Measurements from ENCODE around the gene TAF12. TPM values are rescaled to one million over a fixed set of nuclear protein-coding genes. Genes with fewer than 3 reads are reported as not detected.
"Not testable (repeated sequence)": the region's sequence is repeated elsewhere in the genome, so short reads cannot be mapped to it uniquely, and the experiment has no call there.

TAF12 gene, protein sequence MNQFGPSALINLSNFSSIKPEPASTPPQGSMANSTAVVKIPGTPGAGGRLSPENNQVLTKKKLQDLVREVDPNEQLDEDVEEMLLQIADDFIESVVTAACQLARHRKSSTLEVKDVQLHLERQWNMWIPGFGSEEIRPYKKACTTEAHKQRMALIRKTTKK
- total RNA-seq, result 10 to 100 TPM; 23.8 to 32.5 TPM

- Mint-ChIP-seq H3K27ac (peak within 1 kb of the TSS; percentile 97), H3K4me3 (peak within 1 kb of the TSS; percentile 98), H3K27me3 (no peaks in the 10 kb centered on the region), H3K4me1 (peaks cover 50% of the 10 kb centered on the region), H3K9me3 (ENCODE audit: low read depth) (no peaks in the 10 kb centered on the region), H3K36me3 (ENCODE audit: low read depth) (peaks cover 5% of the 10 kb centered on the region)
- ATAC-seq, result peak; percentile 81
- POLR2A ChIA-PET, result interaction anchor here (0.6 to 2.5 kb wide), 16 partner anchors 18 to 539 kb away, joined by 3 to 35 read pairs (median 4); partner anchors contain the start of genes ATP5IF1, GMEB1, SRSF4 and YTHDF2
- DNase-seq, result peak; percentile 95
- CTCF ChIA-PET, result interaction anchor here (0.7 to 2.6 kb wide), 5 partner anchors 25 to 234 kb away, joined by 3 to 24 read pairs (median 3); partner anchors contain the start of genes GMEB1 and YTHDF2
- intact Hi-C loops (cut with DNase I, micrococcal nuclease), result loop anchor here (1.0 to 10.0 kb wide), 17 partner anchors 26 to 1321 kb away; partner anchors contain the start of genes YTHDF2 (in 2 of the 2), ATP5IF1 (in 1 of the 2), EPB41 (in 1 of the 2) and EYA3 (in 1 of the 2)
Measured at GRCh38 chr1:28642847-28643635, at the start of gene TAF12. TSS of gene TAF12 (minus strand) at chr1:28643067. CDS start at chr1:28622081, 20,986 bp downstream.

DNA sequence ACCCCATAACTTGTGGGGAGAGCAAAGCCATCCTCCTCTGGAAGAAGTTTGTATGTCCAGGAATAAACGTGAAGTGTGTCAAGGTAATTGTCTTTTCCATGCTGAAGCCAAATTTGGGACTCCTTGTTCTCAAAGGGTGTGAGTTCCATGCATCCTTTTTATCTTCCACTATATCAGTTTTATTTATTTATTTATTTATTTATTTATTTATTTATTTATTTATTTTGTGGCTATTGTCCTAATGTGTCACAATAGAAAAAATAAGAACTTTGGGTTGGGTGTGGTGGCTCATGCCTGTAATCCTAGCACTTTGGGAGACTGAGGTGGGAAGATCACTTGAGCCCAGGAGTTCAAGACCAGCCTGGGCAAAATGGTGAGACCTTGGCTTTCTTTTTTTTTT is 48.8 kb upstream of the TAF12 start:
- H3K4me1 Mint-ChIP-seq; ATAC-seq; H3K27me3 Mint-ChIP-seq; POLR2A ChIA-PET; intact Hi-C loops (cut with DNase I, micrococcal nuclease); H3K4me3 Mint-ChIP-seq; H3K9me3 Mint-ChIP-seq (ENCODE audit: low read depth); DNase-seq; CTCF ChIA-PET; H3K27ac Mint-ChIP-seq: not testable (repeated sequence)
- H3K36me3 Mint-ChIP-seq (ENCODE audit: low read depth), result peaks cover 20% of the 10 kb centered on the region

- DNase-seq, result no peak
- no peak for ATAC-seq
- Mint-ChIP-seq H3K27ac (no peak overlapping the region), H3K9me3 (ENCODE audit: low read depth) (no peaks in the 10 kb centered on the region), H3K27me3 (no peaks in the 10 kb centered on the region), H3K4me1 (no peaks in the 10 kb centered on the region), H3K36me3 (ENCODE audit: low read depth) (peaks cover 25% of the 10 kb centered on the region), H3K4me3 (no peak overlapping the region)
- POLR2A ChIA-PET, result no interaction called here
- CTCF ChIA-PET, result no interaction called here
- intact Hi-C loops (cut with DNase I, micrococcal nuclease), result no loop called here
Measured at GRCh38 chr1:28684937-28685336, 42.1 kb upstream of the TAF12 start.

DNA sequence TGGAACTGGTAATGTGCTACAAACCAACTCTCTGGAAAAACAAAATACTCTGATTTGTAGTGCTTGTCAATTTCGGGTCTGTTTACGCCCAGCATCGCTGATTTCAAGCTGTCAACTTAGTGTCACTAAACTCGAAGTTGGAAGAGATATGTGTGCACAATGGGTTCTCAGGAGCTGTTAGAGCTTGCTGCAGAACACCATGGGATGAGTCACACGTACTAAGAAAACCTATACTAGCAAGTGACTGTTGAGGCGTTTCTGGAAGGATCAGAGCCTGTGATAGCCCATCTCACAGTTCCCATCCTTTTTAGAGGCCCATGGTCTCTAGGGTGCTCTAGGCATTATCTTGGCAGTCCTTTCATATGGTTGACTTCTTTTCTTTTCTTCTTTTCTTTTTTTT is 40.0 kb upstream of the TAF12 start:
- no peaks in the 10 kb centered on the region for H3K4me1 Mint-ChIP-seq
- H3K27me3 Mint-ChIP-seq, result no peaks in the 10 kb centered on the region
- DNase-seq (no peak), ATAC-seq (peak; percentile 74)
- H3K27ac Mint-ChIP-seq, result no peak overlapping the region
- peaks cover 24% of the 10 kb centered on the region for H3K36me3 Mint-ChIP-seq (ENCODE audit: low read depth)
- CTCF ChIA-PET, result interaction anchor here (0.8 to 1.3 kb wide), 2 partner anchors 35 to 87 kb away, joined by 3 to 5 read pairs; no protein-coding TSS in a partner anchor
- intact Hi-C loops (cut with DNase I, micrococcal nuclease), result no loop called here
- POLR2A ChIA-PET, result interaction anchor here (0.7 kb wide), 1 partner anchor 13 kb away, joined by 3 read pairs; no protein-coding TSS in a partner anchor
- no peaks in the 10 kb centered on the region for H3K9me3 Mint-ChIP-seq (ENCODE audit: low read depth)
- H3K4me3 Mint-ChIP-seq, result no peak overlapping the region

GRCh38 chr1:28680151-28680550 is 37.3 kb upstream of the TAF12 start:
- CTCF ChIA-PET, result interaction anchor here (0.8 kb wide), 1 partner anchor 13 kb away, joined by 3 read pairs; no protein-coding TSS in a partner anchor
- POLR2A ChIA-PET, result interaction anchor here (0.6 kb wide), 1 partner anchor 36 kb away, joined by 5 read pairs; no protein-coding TSS in a partner anchor
- H3K36me3 Mint-ChIP-seq (ENCODE audit: low read depth), result peaks cover 15% of the 10 kb centered on the region
- H3K27me3 Mint-ChIP-seq, result no peaks in the 10 kb centered on the region
- peaks cover 4% of the 10 kb centered on the region for H3K4me1 Mint-ChIP-seq
- DNase-seq, result no peak
- no peaks in the 10 kb centered on the region for H3K9me3 Mint-ChIP-seq (ENCODE audit: low read depth)
- no peak overlapping the region for H3K27ac Mint-ChIP-seq
- ATAC-seq, result no peak
- intact Hi-C loops (cut with DNase I, micrococcal nuclease), result no loop called here
- H3K4me3 Mint-ChIP-seq, result no peak overlapping the region

GRCh38 chr1:28675924-28676257 is 33.0 kb upstream of the TAF12 start:
- intact Hi-C loops (cut with DNase I, micrococcal nuclease), result no loop called here
- Mint-ChIP-seq H3K4me3 (no peak overlapping the region), H3K27me3 (no peaks in the 10 kb centered on the region), H3K4me1 (peaks cover 5% of the 10 kb centered on the region), H3K27ac (no peak overlapping the region), H3K9me3 (ENCODE audit: low read depth) (no peaks in the 10 kb centered on the region), H3K36me3 (ENCODE audit: low read depth) (peaks cover 2% of the 10 kb centered on the region)
- ChIA-PET CTCF (interaction anchor here (0.6 kb wide), 1 partner anchor 21 kb away, joined by 3 read pairs; no protein-coding TSS in a partner anchor), POLR2A (no interaction called here)
- DNase-seq (no peak), ATAC-seq (no peak)

DNA sequence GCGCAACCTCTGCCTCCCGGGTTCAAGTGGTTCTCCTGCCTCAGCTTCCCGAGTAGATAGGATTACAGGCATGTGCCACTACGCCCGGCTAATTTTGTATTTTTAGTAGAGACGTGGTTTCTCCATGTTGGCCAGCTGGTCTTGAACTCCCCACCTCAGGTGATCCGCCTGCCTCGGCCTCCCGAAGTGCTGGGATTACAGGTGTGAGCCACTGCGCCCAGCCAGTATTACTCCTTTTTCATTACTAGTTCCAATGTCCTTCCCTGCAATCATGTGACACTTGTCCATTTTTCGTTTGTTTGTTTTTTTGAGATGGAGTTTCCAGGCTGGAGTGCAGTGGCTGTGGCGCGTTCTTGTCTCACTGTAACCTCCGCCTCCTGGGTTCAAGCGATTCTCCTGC is 30.1 kb upstream of the TAF12 start:
- H3K4me1 Mint-ChIP-seq; H3K27ac Mint-ChIP-seq; POLR2A ChIA-PET; intact Hi-C loops (cut with DNase I, micrococcal nuclease); DNase-seq; CTCF ChIA-PET; ATAC-seq; H3K27me3 Mint-ChIP-seq; H3K36me3 Mint-ChIP-seq (ENCODE audit: low read depth); H3K4me3 Mint-ChIP-seq; H3K9me3 Mint-ChIP-seq (ENCODE audit: low read depth): not testable (repeated sequence)

DNA sequence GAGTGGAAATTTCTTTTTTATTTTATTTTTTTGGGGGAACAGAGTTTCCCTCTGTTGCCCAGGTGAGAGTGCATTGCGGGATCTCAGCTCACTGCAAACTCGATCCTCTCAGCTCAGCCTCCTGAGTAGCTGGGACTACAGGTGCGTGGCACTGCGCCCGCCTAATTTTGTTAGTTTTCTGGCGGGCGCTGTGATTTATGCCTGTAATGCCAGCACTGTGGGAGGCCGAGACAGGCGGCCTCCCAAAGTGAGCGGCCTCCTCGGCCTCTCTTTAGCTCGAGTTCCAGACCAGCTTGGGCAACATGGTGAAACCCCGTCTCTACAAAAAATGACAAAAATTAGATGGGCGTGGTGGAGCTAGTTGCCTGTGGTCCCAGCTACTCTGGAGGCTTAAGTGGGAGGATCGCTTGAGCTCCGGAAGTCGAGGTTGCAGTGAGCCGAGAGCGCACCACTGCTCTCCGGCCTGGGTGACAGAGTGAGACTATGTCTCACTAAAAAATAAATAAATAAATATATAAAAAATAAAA is 28.4 kb upstream of the TAF12 start:
- ChIA-PET CTCF (interaction anchor here (0.7 kb wide), 1 partner anchor 81 kb away, joined by 3 read pairs; no protein-coding TSS in a partner anchor), POLR2A (interaction anchor here (0.6 to 1.9 kb wide), 2 partner anchors 23 to 70 kb away, joined by 7 to 9 read pairs; partner anchors contain the start of gene RNU11)
- H3K4me1 Mint-ChIP-seq, result peaks cover 10% of the 10 kb centered on the region
- no peak overlapping the region for H3K4me3 Mint-ChIP-seq
- H3K9me3 Mint-ChIP-seq (ENCODE audit: low read depth), result no peaks in the 10 kb centered on the region
- DNase-seq (no peak), ATAC-seq (no peak)
- no peaks in the 10 kb centered on the region for H3K27me3 Mint-ChIP-seq
- intact Hi-C loops (cut with DNase I, micrococcal nuclease), result no loop called here
- H3K36me3 Mint-ChIP-seq (ENCODE audit: low read depth), result peaks cover 3% of the 10 kb centered on the region
- no peak overlapping the region for H3K27ac Mint-ChIP-seq

DNA sequence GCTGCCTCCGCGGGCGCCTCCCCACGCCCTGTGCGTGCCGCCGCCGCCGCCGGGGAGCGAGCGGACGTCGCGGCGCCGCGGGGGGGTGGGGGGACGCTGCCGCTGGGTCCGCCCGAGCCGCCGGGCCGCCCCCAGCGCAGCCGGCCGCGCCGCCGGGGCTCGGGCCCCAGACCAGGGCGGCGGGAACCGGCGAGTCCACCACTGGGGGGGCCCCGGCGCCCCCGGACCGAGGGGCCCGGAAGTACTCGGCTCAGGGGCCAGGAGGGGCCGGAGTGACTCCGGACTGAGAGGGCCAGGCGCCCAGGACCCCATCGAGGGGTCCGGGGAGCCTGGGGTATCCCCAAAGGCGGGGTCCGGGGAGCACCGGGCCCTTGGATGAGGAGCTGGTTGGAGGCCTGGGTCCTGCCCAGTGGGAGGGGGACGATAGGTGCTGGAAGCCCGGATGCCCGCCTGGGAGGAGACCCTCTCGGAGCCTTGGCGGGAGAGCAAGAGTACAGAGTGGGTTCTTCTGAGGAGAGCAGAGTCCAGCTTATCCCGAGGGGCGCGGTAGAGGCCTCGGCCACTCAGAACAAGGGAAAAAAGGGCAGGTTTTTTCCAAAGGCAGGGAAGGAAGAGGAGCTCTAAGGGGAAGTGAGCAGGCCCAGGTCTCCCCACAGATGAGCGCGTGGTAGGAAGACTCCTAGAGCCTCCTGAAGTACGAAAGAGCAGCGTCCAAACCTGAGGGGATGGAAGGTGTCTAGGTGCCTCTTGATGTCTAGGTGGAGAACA is 26.3 kb upstream of the TAF12 start:
- ChIA-PET POLR2A (interaction anchor here (0.6 to 3.0 kb wide), 7 partner anchors 13 to 249 kb away, joined by 3 to 96 read pairs (median 22); partner anchors contain the start of genes RNU11, TAF12 and YTHDF2), CTCF (interaction anchor here (0.7 to 2.3 kb wide), 7 partner anchors 9 to 513 kb away, joined by 3 to 8 read pairs (median 6); partner anchors contain the start of genes RNU11, SRSF4, TAF12 and YTHDF2)
- DNase-seq (peak; percentile 58), ATAC-seq (peak; percentile 63)
- Mint-ChIP-seq H3K9me3 (ENCODE audit: low read depth) (no peaks in the 10 kb centered on the region), H3K4me3 (peak overlapping the region; percentile 84), H3K4me1 (peaks cover 11% of the 10 kb centered on the region), H3K27ac (peak overlapping the region; percentile 94), H3K36me3 (ENCODE audit: low read depth) (peaks cover 3% of the 10 kb centered on the region), H3K27me3 (no peaks in the 10 kb centered on the region)
- intact Hi-C loops (cut with DNase I, micrococcal nuclease), result loop anchor here (1.0 to 2.0 kb wide), 11 partner anchors 21 to 512 kb away; partner anchors contain the start of genes RNU11 (in 2 of the 2), YTHDF2 (in 2 of the 2), SESN2 (in 1 of the 2) and SRSF4 (in 1 of the 2)

- no peaks in the 10 kb centered on the region for H3K27me3 Mint-ChIP-seq
- no peaks in the 10 kb centered on the region for H3K9me3 Mint-ChIP-seq (ENCODE audit: low read depth)
- H3K36me3 Mint-ChIP-seq (ENCODE audit: low read depth), result peaks cover 3% of the 10 kb centered on the region
- H3K27ac Mint-ChIP-seq, result peak within 1 kb of the TSS; percentile 99
- H3K4me1 Mint-ChIP-seq, result peaks cover 11% of the 10 kb centered on the region
- peak within 1 kb of the TSS; percentile 84 for H3K4me3 Mint-ChIP-seq
- peak; percentile 72 for ATAC-seq
- DNase-seq, result peak; percentile 93
- CTCF ChIA-PET, result interaction anchor here (0.6 to 2.3 kb wide), 7 partner anchors 20 to 513 kb away, joined by 3 to 8 read pairs (median 6); partner anchors contain the start of genes RNU11, SRSF4, TAF12 and YTHDF2
- POLR2A ChIA-PET, result interaction anchor here (0.6 to 3.0 kb wide), 7 partner anchors 17 to 249 kb away, joined by 4 to 96 read pairs (median 22); partner anchors contain the start of genes RNU11, TAF12 and YTHDF2
- intact Hi-C loops (cut with DNase I, micrococcal nuclease), result loop anchor here (1.0 to 2.0 kb wide), 4 partner anchors 20 to 513 kb away; partner anchors contain the start of genes RNU11 (in 2 of the 2), SESN2 (in 1 of the 2), SRSF4 (in 1 of the 2) and YTHDF2 (in 1 of the 2)
Measured at GRCh38 chr1:28668191-28668955, 25.5 kb upstream of the TAF12 start, which contains the start of gene GMEB1. TSS of gene GMEB1 (plus strand) at chr1:28668784. CDS start at chr1:28683613, 14,829 bp downstream.

Data from activated CD4-positive, alpha-beta T cell treated with anti-CD3 and anti-CD28 coated beads for 36 hours (primary cell).